DMS79 treated with DMSO at 0.1 percent for 48 hours (cell line): ENCODE data around the gene LAMA2.

Source experiments
- DNase-seq: peaks from one replicate; lab custom pipeline; 2025; lab: John Stamatoyannopoulos, UW

Gene LAMA2

GRCh38 chr6:129517288-129517687 is 634.4 kb downstream of the LAMA2 start:
- DNase-seq = no peak

- DNase-seq = no peak
Observed at GRCh38 chr6:129519750-129520149, 636.8 kb downstream of the LAMA2 start.

GRCh38 chr6:129521946-129522345 is 639.0 kb downstream of the LAMA2 start:
- no peak for DNase-seq

- DNase-seq = no peak
Observed at GRCh38 chr6:129523816-129524215, 640.9 kb downstream of the LAMA2 start.

- no peak for DNase-seq
Observed at GRCh38 chr6:129525055-129525454, 642.1 kb downstream of the LAMA2 start.

GRCh38 chr6:129534926-129535325 is 652.0 kb downstream of the LAMA2 start:
- DNase-seq = no peak

GRCh38 chr6:129536271-129536670 is 653.3 kb downstream of the LAMA2 start:
- DNase-seq = no peak

GRCh38 chr6:129539032-129539431 is 656.1 kb downstream of the LAMA2 start:
- no peak for DNase-seq

- DNase-seq = no peak
Observed at GRCh38 chr6:129542705-129543104, 659.8 kb downstream of the LAMA2 start.

GRCh38 chr6:129543981-129544380 is 661.0 kb downstream of the LAMA2 start:
- DNase-seq = no peak

GRCh38 chr6:129544892-129545612 is 662.1 kb downstream of the LAMA2 start:
- no peak for DNase-seq

GRCh38 chr6:129546702-129547101 is 663.8 kb downstream of the LAMA2 start:
- no peak for DNase-seq

- no peak for DNase-seq
Observed at GRCh38 chr6:129551486-129551885, 668.5 kb downstream of the LAMA2 start.

GRCh38 chr6:129552413-129552812 is 669.5 kb downstream of the LAMA2 start:
- no peak for DNase-seq

- DNase-seq = no peak
Observed at GRCh38 chr6:129555206-129555832, 672.4 kb downstream of the LAMA2 start.

- DNase-seq = no peak
Observed at GRCh38 chr6:129558248-129558647, 675.3 kb downstream of the LAMA2 start.

GRCh38 chr6:129565366-129565765 is 682.4 kb downstream of the LAMA2 start:
- DNase-seq = no peak

- no peak for DNase-seq
Observed at GRCh38 chr6:129565811-129566210, 682.9 kb downstream of the LAMA2 start.
